ENCODE data around the gene PUS1.

Gene PUS1

GRCh38 chr12:131941987-131942341, 12.9 kb downstream of the PUS1 start:
- peaks cover 19% of the 10 kb centered on the region for H3K36me3 ChIP-seq
- no peaks in the 10 kb centered on the region for H3K4me1 ChIP-seq (ENCODE audit: control insufficient read depth in 1 of 2, insufficient read depth in 1 of 2, low read depth in 1 of 2, low read length in 1 of 2)
- H3K9me3 ChIP-seq, result no peaks in the 10 kb centered on the region
- no peak overlapping the region for H3K27ac ChIP-seq
- H3K4me3 ChIP-seq (ENCODE audit: low read depth in 1 of 2, low read length in 1 of 2), result no peak overlapping the region
- TF ChIP-seq CTCF (IDR thresholded peaks at IDR 0.05), result no peak
- no peaks in the 10 kb centered on the region for H3K27me3 ChIP-seq

GRCh38 chr12:131942671-131943070, 13.6 kb downstream of the PUS1 start:
- no peak overlapping the region for H3K27ac ChIP-seq
- no peak for TF ChIP-seq CTCF (IDR thresholded peaks at IDR 0.05)
- H3K4me3 ChIP-seq (ENCODE audit: low read depth in 1 of 2, low read length in 1 of 2), result no peak overlapping the region
- H3K36me3 ChIP-seq, result peaks cover 19% of the 10 kb centered on the region
- H3K27me3 ChIP-seq, result no peaks in the 10 kb centered on the region
- no peaks in the 10 kb centered on the region for H3K9me3 ChIP-seq
- H3K4me1 ChIP-seq (ENCODE audit: control insufficient read depth in 1 of 2, insufficient read depth in 1 of 2, low read depth in 1 of 2, low read length in 1 of 2), result no peaks in the 10 kb centered on the region

- H3K4me1 ChIP-seq (ENCODE audit: control insufficient read depth in 1 of 2, insufficient read depth in 1 of 2, low read depth in 1 of 2, low read length in 1 of 2), result no peaks in the 10 kb centered on the region
- no peak overlapping the region for H3K4me3 ChIP-seq (ENCODE audit: low read depth in 1 of 2, low read length in 1 of 2)
- H3K9me3 ChIP-seq, result no peaks in the 10 kb centered on the region
- no peak for TF ChIP-seq CTCF (IDR thresholded peaks at IDR 0.05)
- H3K27ac ChIP-seq, result no peak overlapping the region
- no peaks in the 10 kb centered on the region for H3K27me3 ChIP-seq
- H3K36me3 ChIP-seq, result peaks cover 19% of the 10 kb centered on the region
Observed at GRCh38 chr12:131943389-131943788, 14.3 kb downstream of the PUS1 start.

- no peak overlapping the region for H3K4me3 ChIP-seq (ENCODE audit: low read depth in 1 of 2, low read length in 1 of 2)
- no peaks in the 10 kb centered on the region for H3K9me3 ChIP-seq
- H3K27ac ChIP-seq, result no peak overlapping the region
- no peak for TF ChIP-seq CTCF (IDR thresholded peaks at IDR 0.05)
- peaks cover 19% of the 10 kb centered on the region for H3K36me3 ChIP-seq
- H3K27me3 ChIP-seq, result no peaks in the 10 kb centered on the region
- peaks cover 0 to under 1% of the 10 kb centered on the region in 2 experiments for H3K4me1 ChIP-seq (ENCODE audit: control insufficient read depth in 1 of 2, insufficient read depth in 1 of 2, low read depth in 1 of 2, low read length in 1 of 2)
Observed at GRCh38 chr12:131943876-131944275, 14.8 kb downstream of the PUS1 start.

- H3K9me3 ChIP-seq, result no peaks in the 10 kb centered on the region
- peaks cover 5 to 9% of the 10 kb centered on the region in 2 experiments for H3K4me1 ChIP-seq (ENCODE audit: control insufficient read depth in 1 of 2, insufficient read depth in 1 of 2, low read depth in 1 of 2, low read length in 1 of 2)
- H3K27ac ChIP-seq, result no peak overlapping the region
- no peak overlapping the region for H3K4me3 ChIP-seq (ENCODE audit: low read depth in 1 of 2, low read length in 1 of 2)
- no peaks in the 10 kb centered on the region for H3K27me3 ChIP-seq
- no peak for TF ChIP-seq CTCF (IDR thresholded peaks at IDR 0.05)
- H3K36me3 ChIP-seq, result peaks cover 15% of the 10 kb centered on the region
Observed at GRCh38 chr12:131944601-131945251, 15.7 kb downstream of the PUS1 start.

Measured in neutrophil (primary cell).